Epidermal melanocyte (primary cell): ENCODE measurements around the gene GOLGA8O.
"Not testable (repeated sequence)": the region's sequence is repeated elsewhere in the genome, so short reads cannot be mapped to it uniquely, and the experiment has no call there.

ENCODE experiments used
- DNase-seq: peaks from one replicate; pipeline ENCODE4 v3.0.0; 2011; ENCODE audit warnings: low spot score; ENCODE audit not compliant: insufficient read length

Gene GOLGA8O, protein sequence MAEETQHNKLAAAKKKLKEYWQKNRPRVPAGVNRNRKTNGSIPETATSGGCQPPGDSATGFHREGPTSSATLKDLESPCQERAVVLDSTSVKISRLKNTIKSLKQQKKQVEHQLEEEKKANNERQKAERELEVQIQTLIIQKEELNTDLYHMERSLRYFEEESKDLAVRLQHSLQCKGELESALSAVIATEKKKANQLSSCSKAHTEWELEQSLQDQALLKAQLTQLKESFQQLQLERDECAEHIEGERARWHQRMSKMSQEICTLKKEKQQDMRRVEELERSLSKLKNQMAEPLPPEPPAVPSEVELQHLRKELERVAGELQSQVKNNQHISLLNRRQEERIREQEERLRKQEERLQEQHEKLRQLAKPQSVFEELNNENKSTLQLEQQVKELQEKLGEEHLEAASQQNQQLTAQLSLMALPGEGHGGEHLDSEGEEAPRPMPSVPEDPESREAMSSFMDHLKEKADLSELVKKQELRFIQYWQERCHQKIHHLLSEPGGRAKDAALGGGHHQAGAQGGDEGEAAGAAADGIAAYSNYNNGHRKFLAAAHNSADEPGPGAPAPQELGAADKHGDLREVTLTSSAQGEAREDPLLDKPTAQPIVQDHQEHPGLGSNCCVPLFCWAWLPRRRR

DNA sequence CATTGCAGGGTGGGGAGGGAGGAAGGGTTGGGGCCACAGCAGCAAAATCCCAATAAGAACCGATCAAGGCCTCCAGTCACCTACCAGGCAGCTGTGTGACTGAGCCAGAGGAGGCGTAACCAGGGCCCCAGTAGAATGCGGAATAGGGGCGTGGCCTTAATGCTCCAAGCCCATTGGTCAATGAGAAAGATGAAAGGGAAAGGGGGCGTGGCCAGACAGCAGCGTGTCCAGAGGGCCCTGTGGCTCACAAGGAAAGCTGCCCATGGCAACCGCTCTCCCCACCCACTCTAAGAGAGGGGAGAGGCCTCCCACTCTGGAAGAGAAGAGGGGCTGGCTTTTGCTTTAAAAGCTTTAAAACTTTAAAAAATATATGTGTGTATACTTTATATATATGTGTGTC, at the start of gene GOLGA8O:
TSS of gene GOLGA8O (minus strand) at position 101 of the 400 bp plus-strand sequence. CDS start at position 3, 98 bp downstream.
- DNase-seq: not testable (repeated sequence)

DNA sequence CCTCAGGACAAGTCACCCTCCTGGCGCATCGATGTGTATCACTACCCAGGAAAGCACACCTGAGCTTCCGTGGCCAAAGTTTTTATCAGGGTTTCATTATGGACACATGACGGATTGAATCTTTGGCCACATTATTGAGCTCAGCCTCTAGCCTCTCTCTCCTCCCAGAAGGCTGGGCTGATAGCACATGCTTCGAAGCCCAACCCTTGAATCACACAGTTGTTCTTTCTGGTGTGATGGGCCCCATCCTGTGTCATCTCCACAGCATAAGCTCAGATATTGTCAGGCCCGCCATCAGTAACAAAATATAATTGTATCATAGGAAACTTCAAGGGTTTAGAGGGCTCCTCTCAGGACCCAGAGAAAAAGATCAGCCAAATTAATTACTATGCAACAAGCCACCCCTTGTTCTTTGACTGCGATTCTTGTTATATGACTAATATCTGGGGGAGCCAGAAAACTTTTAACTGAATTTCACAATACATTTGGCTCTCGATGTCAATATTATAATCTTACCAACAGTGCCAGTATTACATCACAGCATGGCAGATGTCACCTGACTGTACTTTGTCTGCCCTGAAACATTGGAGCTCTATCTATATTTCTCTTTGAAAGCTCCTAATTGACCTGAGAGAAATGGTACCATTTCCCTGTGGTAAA, 48.8 kb upstream of the GOLGA8O start:
- DNase-seq: not testable (repeated sequence)

DNA sequence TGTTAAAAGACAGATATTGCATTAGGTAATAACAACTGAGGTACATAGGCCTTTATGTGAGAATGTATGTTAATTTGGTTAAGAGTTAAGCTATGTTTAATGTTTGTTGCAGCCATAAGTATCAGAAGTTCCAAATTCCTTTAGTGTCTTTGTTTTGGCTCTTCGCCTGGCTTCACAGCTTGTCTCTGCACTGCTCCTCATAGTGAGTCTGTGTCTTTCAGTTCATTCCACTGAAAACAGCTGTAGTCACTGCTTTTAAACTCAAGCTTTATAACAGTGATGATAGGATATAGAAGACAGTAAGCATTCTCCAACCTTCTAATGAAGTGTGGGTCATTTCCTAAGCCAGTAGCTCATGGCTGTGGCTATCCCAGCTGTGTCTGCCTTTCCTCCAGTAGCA, 47.5 kb upstream of the GOLGA8O start:
- DNase-seq: not testable (repeated sequence)

DNA sequence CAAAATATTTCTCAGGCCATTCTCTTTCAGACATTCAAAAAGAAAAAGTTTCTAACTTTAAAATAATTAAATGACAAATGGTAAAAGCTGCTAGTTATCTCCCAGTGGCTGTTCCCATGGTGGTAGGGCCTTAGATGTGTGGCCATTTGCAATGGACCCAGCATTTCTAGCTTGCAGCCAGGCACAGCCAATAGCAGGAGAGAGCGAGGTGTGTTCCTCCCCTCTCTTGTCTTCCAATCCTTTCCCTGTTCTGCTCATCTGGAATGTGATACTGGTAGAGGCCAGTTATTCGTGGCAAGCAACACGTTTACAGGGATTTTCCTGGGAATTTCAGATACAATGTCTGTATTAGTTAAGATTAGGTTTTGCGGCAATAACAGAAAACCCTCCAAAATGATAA, 37.3 kb upstream of the GOLGA8O start:
- not testable (repeated sequence) for DNase-seq

DNA sequence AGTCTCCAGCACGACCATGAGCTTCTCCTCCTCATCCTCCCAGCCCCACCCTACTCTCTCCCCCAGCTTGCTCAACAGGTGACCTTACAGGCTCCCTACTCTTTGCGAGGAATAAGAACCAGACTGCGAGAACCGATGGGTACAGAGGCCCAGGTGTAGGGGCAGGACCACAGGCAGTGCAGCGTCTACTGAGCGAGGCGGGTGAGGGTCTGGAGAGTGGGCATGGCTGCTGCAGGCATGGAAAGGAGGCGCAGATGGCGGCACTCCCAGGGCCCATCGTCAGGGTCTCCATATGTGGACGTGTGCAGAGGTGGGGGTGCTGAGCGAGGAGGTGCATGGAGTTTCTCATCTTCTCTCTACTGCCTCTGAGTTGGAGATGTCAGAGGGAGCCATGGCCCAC, 31.0 kb upstream of the GOLGA8O start:
- DNase-seq: not testable (repeated sequence)

DNA sequence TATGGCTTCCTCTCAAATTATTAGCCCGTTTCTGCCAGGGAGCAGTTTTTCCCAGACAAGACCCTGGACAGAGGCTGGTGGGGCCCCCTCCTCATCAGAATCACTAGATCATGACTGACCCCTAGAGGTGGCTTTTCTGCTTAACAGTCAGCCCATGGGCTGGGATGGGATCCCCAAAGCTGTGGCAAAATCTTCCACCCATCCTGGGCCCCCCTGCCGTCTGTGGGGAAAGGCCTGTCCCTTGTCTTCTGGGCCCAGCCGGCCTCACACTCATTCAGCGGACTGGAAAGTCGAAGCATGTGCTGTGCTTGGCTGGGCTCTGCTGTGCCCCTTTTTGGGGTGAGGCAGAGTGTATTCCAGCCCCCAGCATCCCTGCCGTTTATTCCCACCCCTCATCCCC, 27.9 kb upstream of the GOLGA8O start:
- DNase-seq: not testable (repeated sequence)

DNA sequence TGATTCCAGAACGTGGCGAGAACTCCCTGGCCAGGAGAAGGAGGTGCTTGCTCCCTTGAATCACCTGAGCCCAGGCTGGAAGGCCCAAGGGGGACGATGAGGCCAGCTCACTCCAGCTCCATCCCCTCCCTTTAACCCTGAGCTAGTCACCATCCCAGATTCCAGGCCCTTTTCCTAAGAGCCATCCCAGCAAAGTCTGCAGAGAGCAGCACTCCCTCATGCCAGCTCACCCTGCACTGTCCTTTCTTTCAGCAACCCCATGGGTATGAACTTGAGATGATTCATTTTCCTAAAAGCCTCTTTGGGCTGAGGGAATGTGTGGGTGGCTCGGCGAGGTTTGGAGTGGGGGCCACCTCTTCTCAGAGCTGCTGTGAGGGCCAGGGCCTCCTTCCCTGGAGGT, 26.2 kb upstream of the GOLGA8O start:
- DNase-seq: not testable (repeated sequence)

DNA sequence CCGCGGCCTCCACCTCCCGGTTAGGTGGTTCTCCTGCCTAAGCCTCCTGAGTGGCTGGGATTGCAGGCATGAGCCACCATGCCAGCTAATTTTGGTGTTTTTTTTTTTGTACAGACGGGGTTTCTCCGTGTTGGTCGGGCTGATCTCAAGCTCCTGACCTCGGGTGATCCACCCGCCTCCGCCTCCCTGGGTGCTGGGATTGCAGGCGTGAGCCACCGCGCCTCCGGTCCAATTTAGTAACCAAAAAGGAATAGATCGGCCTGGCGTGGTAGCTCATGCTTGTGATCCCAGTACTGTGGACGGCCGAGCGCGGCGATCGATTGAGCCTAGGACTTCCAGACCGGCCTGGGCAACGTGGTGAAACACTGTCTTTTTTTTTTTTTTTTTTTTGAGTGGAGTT, 12.6 kb upstream of the GOLGA8O start:
- not testable (repeated sequence) for DNase-seq

DNA sequence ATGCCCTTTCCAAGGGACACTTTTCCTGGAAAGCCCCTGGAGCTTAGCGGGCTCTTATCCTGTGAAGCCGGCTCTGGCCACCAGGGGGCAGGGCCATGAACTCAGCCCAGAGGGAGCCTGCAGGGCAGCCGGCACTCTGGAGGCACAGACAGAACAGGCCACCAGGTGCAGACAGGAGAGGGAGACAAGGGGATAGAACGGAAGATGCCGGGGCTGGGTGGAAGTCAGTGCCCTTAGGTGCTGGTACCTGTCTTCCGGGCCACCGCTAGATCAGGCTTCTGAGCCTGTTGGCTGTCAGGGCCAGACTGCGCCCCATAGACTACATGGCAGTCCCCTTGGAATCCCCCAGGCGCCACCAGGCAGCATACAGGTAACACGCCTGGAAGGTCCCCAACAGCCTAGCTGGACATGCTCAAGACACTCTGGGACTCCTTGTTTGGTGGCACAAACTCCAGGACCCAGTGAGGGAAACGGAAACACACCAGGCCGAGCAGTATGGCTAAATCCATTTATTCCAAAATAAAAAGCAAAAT, 14.9 kb downstream of the GOLGA8O start:
- DNase-seq: not testable (repeated sequence)

DNA sequence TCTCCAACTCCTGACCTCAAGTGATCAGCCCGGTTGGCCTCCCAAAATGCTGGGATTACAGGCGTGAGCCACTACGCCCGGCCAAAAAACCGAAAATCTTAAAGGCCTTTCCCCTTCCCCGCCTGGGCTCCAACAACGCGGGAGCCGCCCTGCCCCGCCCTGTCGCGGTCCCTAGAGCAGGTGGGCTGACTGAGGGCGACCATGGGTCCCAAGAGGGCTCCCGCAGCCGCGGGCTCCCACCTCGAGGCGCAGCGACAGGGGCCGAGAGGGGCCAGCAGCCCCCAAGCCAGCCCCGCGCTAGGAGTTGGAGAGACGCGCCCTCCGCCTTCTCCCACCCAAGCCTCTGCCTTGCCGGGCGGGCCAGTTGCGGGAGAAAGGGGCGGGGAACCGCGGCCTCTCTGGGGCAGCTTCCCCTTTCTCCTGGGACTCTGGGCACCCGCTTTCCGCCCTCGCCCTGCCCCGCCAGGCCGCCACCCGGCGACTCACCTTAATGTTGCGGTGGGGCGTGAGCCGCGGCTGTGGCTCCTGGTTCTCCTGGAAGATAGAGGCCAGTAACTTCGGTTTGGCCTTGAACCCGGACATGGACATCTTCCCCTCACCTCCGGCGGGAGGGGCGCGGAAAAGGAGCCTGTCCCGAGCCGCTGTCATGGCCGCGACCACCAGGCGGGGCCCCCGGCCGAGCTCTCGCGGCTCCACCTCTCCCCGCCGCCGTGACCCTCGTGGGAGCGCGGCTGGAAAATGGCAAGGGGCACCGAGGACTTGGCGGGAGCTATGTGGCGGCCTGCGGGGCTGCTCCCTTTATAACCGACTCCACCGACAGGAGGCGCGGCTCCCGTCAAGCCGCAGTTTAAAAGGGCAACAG, 21.1 kb downstream of the GOLGA8O start:
- not testable (repeated sequence) for DNase-seq

DNA sequence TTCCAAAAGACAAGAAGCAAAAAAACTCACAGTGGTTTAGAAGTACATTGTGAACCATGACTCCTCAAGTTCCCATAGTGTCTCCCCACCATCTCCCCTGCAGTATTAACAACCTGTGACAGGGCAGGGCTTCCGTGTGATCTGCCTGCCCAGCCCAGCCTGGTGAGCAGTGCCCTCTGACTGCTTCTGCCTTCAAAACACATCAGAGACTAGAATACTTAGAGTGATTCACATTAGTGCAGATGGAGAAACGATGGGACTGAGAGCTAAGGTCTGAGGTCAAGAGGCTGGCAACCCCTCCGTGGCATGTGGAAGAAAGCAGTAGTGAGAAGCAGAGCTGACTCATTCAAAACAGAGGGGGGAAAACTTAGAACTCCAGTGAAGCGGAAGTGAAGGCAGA, 27.8 kb downstream of the GOLGA8O start:
- DNase-seq: not testable (repeated sequence)

DNA sequence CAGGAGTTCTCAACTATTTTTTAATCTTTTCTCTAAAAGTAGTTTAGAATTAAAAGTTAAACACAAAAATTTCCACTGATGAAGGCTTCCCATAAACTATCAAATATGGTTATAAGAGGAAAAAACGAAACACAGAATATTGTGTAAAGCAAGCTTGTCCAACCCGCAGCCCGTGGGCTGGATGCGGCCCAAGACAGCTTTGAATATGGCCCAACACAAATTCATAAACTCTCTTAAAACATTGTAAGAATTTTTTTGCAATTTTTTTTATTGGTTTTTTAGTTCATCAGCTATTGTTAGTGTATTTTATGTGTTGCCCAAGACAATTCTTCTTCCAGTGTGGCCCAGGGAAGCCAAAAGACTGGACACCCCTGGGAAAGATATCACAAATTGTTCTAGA, 28.9 kb downstream of the GOLGA8O start:
- not testable (repeated sequence) for DNase-seq

DNA sequence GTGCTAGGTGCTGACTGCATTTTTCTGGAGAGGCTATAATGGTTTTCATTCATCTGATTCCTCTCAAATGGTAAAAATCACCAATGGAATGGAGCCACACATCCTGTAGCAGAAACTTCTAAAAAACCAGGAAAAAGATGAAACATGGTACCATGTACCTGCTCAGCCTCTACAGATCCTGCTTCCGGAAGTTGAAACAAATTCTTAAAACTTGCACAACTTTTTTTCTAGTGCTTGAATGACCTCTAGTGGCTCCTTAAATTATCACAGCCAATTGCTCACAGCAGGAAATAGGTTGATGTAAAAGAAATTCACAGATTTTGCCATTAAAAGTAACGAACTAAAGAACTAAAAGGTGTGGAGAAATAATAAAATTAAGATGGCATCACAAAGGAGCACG, 47.5 kb downstream of the GOLGA8O start:
- DNase-seq: not testable (repeated sequence)

DNA sequence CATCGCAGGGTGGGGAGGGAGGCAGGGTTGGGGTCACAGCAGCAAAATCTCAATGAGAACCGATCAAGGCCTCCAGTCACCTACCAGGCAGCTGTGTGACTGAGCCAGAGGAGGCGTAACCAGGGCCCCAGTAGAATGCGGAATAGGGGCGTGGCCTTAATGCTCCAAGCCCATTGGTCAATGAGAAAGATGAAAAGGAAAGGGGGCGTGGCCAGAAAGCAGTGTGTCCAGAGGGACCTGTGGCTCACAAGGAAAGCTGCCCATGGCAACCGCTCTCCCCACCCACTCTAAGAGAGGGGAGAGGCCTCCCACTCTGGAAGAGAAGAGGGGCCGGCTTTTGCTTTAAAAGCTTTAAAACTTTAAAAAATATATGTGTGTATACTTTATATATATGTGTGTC, 52.2 kb downstream of the GOLGA8O start, which contains the start of gene GOLGA8K:
TSS of gene GOLGA8K (minus strand) at position 101 of the 400 bp plus-strand sequence. CDS start at position 3, 98 bp downstream.
- DNase-seq: not testable (repeated sequence)

DNA sequence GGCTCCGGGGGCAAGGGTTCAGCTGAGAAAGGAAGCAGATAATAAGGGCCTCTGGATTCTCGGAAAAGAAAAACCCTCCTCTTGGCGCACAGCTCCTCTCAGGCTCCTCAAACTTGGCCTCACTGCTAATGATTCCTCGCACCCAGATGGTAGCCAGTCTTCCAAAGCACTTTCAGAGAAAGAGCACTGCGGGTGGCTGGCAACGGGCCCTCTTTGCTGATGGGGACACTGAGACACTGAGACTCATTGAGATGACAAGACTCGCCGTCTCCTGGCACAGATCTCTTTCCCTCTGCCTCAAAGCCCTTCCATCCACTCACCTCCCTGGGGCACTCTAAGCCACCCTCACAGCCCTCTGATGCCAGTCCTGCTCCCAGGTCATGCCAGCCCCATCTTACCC, 58.9 kb downstream of the GOLGA8O start:
- not testable (repeated sequence) for DNase-seq
